KBM-7 (cell line): ENCODE data around the gene PWWP2B.
"Not testable (repeated sequence)": the region's sequence is repeated elsewhere in the genome, so short reads cannot be mapped to it uniquely, and the experiment has no call there.

Experiments
- DNase-seq: peaks from one replicate; pipeline ENCODE4 v3.0.0-alpha.2; 2015
- in situ Hi-C: fragments of 300-500 bp; cut with MboI; formaldehyde crosslinking; loops from 2 replicates; pipeline ENCODE4 v1.14.3; 2020; ENCODE audit warnings: low sequenced_read_pairs, low pct_unique_long_range_greater_than_20kb, mixed read lengths

Gene PWWP2B

DNA sequence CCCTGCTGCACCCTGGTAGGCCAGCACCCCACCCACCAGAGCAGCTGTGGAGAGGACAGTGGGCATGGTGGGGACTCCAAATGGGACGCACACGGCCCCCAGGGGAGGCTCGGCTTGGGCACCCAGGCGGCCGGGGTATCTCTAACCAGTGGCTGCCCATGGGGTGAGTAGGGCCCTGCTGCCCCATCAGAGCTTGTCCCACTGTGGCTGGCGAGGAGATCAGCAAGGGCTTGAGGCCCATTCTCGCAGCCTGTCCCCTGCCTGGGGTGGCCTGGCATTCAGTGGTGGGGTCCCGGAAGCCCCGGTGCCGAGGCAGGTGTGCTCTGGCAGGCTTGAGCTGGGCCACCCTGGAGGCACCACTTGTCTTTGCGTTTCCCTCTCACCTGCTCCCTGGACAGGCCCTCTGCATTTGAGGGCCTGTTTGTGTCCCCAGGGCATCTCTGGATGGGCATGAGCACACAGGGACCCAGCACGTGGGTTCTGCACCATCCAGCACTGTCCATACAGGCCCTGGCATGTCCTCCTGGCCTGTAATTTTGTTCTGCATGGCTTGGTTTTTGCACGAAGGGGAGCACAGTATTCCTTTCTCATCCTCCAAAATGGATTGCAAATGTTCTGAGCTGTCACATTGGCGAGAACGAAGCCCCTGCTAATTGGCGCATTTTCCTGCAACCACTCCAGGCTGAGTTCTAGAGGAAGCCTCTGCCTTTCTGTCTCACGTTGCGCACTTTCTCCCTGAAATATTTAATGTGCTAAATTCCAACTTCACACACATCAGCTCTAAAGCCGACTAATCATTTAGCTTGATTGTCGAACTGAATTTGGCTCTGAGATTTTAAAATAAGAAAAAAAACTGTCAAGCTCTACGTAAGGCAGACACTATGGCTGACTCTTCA lies 27.2 kb downstream of the PWWP2B start:
- DNase-seq = no peak
- in situ Hi-C loops = no loop called here

DNA sequence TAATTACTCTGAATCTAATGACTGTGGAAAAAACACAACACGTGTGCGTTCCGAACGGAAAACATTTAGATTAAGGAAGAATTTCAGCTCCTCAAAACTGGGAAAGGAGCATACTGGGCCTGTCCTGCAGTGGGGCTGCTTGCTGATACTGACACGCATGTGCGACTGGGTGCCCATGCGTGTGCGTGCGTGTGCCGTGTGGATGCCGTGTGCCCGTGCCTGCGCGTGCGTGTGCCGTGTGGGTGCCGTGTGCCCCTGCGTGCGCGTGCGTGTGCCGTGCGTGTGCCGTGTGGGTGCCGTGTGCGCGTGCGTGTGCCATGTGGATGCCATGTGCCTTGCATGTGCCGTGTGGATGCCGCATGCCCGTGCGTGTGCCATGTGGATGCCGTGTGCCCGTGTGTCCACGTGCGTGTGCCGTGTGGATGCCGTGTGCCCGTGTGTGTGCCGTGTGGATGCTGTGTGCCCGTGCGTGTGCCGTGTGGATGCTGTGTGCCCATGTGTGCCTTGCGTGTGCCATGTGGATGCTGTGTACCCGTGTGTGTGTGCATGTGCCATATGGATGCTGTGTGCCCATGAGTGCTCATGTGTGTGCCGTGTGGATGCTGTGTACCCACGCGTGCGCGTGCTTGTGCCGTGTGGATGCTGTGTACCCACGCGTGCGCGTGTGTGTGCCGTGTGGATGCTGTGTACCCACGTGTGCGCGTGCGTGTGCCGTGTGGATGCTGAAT lies 28.2 kb downstream of the PWWP2B start:
- in situ Hi-C loops = no loop called here
- no peak for DNase-seq

DNA sequence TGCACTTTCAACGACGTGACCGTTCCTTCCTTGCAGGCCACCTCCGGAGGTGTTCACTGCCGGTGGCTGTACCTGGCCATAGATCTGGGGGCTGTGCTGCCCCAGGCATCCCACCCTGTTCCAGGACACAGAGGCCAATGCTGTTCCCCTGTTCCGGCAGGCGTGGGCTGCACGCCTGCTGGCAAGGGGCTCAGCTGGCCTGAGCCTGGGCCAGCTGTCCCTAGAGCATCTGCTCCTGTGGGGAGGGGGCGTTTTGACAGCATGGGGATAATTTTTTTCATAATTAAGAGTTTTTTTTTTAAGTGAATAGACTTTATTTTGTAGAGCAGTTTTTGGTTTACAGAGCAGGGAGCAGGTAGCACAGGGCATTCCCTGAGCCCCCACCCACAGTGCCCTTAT lies 28.8 kb downstream of the PWWP2B start:
- in situ Hi-C loops = no loop called here
- DNase-seq = no peak

DNA sequence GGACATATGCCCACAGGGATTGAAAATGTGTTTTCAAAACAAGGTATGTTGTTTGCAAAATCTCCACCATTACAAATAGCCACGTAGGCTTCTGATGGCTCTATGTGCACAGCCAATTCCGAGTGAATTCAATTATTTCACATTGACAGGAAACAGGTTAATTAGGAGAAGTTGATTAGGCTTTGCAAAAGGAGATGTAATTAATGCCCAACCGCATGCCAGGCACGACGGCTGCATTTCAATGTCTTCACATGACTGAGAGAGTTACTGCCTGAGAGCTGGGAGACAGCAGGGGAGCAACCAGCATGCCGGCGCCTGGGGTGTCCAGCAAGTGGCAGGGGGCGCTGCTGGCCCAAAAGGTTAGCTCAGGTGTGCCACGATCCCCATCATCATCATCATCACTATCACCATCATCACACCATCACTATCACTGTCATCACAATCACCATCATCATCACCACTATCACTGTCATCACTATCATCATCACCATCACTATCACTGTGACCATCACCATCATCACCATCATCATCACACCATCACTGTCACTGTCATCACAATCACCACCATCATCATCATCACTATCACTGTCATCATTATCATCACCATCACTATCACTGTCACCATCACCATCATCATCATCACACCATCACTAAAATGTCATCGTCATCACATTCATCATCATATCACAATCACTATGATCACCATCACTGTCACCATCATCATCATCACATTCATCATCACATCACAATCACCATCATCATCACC lies 30.2 kb downstream of the PWWP2B start:
- in situ Hi-C loops = no loop called here
- no peak for DNase-seq

DNA sequence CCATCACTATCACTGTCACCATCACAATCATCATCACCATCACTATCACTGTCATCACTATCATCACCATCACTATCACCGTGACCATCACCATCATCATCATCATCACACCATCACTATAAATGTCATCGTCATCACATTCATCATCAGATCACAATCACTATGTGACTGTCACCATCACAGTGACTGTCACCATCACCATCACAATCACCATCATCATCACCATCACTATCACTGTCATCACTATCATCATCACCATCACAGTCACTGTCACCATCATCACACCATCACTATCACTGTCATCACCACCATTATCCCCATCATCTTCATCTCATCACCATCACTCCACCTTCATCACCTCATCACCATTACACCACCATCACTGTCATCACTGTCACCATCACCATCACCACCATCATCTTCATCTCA lies 31.0 kb downstream of the PWWP2B start:
- in situ Hi-C loops = no loop called here
- DNase-seq = no peak

DNA sequence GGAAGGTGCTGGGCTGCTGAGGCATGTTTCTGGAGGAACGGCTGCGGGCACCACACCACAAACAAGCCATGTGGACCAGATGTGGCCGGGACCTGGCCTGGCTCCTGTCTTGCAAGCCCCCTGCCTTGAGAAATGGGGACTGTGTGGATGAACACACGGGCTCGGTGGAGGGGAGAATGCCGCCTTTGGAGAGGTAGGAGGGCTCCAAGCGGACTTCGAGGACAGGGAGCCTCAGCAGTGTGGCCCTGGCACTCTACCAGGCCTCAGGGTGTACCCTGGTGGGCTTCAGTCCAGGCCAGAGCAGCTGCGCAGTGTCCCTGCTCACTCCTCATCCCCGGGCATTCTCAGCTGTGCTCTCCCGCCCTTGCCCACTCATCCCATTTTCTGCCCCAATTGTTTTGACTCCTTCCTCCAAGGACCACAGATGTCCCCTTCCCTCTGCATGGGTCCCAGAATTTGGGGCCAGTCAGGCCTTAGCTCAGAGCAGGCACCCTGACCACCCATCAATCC lies 31.5 kb downstream of the PWWP2B start:
- no peak for DNase-seq
- in situ Hi-C loops = no loop called here

DNA sequence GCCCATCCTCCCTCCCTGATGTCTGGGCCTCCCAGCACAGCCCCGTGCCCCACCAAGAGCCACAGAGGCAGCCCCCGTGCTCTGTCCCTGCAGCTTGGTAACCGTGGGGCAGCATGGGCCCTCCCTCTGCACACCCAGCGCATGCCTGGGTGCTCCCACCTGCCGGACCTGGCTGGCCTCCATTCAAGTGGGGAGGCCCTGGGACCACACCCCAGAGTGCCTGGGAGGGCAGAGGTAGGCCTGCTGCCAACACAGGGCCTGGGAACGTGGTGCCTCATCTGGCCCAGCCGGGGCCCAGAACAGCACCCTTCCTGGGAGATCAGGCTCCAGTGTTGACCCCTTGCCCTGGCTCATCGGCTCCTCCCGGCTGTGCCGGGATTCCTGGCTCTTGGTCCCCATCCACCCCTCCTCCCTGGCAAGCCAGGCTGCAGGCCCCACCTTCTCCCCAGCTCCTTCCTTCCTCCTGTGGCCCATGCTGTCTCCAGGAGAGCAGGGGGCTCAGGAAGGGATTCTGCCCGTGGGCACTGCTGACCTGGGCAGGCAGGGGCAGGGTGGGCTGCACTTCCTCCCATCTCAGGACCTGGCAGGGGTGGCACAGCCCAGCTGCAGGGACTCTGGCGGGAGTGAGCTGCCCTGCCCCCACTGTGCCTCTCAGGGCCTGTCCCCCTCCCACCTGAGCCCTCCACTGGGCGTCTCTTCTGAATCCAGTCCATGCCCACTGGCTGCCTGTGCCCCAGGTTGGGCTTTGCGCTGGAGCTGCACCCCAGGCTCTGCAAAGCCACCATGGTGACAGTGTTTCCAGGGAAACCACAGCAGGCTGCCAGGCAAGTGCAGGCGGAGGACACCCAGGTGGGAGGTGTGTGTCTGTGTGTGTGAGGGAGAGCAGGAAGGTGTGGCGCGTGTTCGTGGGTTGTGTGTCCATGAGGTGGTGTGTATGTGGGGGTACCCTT lies 32.6 kb downstream of the PWWP2B start:
- DNase-seq = no peak
- in situ Hi-C loops = no loop called here

DNA sequence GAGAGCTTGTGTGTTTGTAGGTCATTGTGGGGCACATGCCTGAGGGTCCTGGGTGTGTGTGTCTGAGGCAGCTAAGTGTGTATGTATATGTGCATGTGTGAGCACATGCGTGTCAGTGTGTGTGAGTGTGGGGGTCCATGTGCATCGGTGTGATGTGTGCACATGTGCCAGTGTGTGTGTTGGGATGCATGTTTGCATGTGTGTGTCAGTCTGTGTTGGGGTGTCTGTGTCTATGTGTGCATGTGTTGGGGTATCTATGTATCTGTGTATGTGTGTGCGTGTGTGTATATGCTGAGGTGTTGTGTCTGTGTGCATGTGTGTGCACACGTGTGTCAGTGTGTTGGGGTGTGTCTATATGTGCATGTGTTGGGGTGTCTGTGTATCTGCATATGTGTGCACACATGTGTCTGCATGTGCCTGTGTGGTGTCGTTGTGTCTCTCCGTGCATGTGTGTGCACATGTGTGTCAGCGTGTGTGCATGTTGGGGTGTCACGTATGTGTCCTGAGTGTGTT lies 33.3 kb downstream of the PWWP2B start:
- in situ Hi-C loops = no loop called here
- no peak for DNase-seq

DNA sequence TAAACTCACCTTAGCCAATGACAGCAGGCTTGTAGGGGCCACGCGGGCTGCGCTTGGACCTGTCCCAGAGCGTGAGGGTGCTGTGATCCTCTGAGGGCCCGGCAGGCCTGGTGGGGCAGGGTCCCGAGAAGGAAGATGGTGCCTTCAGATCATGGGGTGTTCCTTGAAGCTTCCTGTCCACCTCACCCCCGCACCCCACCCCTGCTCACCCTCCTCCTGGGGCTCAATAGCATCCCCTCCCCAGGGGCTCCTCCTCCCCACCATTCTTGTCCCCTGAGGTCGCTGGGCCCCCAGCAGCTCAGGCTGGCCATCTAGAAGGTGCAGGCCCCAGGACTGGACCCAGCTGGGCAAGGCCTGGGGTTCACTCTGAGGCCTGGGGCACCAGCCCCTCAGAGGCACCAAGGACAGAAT lies 33.9 kb downstream of the PWWP2B start:
- in situ Hi-C loops = no loop called here
- DNase-seq = no peak

DNA sequence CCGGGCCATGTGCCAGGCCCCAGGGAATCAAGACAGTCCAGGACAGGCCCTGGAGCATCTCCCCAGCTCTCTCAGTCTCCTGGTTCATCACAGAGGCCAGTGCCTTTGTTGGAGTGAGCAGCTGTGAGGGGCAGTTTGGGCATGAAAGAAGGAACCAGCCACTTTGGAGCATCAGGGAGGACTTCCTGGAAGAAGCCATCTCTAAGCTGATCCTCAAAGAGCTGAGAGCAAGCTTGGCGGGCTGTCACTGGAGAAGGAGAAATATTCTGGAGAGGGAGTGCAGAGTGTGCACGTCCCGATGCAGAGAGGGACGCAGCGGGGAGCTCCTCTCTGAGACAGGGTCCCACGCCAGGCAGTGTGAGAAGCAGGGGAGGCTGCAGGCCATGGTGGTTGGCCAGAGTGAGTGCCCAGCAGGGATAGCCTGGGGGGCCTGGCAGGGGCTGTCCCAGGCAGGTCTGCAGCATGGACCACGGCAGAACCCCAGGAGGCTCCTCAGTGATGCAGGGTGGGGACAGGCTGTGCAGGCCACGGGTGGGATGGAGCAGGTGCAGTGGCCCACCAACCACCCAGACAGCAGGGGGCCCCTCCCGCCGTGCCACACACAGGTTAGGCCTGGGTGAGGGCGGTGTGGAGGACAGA lies 34.7 kb downstream of the PWWP2B start:
- in situ Hi-C loops = no loop called here
- no peak for DNase-seq

DNA sequence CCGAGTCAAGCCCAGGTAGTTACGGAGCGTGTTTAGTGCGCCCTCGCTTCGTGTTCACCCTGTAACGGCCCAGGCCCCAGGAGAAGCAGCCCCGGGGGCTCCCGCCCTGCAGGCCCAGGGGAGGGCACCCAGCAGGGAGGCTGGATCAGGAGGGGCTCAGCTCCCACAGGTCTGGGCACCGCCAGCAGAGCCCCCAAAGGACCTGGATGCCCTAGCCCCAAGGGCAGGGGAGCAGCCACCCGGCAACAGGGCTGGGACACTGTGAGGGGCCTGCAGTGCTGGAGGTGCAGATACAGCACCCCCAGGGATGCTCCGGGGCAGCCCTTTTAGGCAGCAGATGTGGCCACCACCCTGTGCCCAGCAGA lies 35.2 kb downstream of the PWWP2B start:
- in situ Hi-C loops = no loop called here

DNA sequence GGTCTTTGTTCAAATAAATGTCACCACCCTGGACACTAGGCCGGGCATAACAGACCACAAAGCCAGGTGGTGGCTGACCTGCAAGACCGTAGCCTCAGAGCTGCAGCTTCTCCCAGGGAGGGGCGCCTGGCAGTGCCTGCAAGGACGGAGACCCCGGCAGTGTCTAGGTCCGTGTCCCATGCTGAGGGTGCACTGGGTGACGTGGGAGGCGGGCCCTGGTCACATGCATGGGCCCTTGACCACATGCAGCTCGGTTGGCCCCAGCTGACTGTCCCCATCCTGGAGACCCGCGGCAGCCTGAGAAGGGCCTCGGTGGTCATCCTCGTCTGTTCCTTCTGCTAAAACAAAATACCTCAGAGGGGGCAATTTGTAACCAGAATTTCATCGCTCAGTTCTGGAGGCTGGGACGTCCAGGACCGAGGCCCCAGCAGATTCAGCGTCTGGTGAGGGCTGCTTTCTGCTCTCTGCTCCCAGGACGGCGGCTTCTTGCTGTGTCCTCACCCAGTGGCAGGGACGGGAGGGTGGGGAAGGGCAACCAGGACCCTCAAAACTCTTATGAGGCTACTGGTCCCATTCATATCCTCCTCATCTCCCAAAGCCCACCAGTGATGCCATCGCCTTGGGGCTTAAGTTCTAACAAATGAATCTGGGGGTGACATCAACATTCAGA lies 36.8 kb downstream of the PWWP2B start:
- in situ Hi-C loops = no loop called here
- no peak for DNase-seq

More for the DNA sequence above, 35.2 kb downstream of the PWWP2B start:
- no peak for DNase-seq

DNA sequence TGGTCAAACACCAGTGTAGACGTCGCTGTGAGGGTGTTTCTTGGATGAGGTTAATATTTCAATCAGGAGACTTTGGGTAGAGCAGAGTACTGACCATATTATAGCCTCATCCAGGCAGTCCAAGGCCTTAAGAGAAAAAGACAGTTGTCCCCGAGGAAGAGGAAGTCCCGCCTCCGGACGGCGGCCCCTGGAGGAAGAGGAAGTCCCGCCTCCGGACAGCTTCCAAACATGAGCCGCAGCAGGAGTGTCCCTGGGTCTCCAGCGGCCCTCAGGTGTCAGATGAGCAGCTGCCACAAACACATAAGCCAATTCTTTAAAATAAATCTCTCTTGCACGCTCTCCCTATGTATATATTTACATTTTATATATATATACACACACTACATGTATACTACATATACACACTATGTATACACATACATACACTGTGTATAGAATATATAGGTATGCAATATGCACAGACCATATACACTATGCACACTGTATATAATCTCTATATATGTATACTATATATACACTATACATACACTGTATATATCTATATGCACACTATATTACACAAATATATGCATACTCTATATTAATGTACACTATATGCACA lies 37.5 kb downstream of the PWWP2B start:
- DNase-seq = peak; percentile 85
- in situ Hi-C loops = no loop called here

DNA sequence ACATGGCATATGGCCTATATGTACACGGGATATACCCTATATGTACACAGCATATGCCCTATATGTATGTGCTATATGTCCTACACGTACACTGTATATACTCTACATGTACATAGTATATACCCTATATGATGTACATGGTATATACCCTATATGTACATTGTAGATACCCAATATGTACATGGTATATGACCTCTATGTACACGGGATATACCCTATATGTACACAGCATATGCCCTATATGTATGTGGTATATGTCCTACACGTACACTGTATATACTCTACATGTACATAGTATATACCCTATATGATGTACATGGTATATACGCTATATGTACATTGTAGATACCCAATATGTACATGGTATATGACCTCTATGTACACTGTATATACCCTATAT lies 38.3 kb downstream of the PWWP2B start:
- in situ Hi-C loops = not testable (repeated sequence)

DNA sequence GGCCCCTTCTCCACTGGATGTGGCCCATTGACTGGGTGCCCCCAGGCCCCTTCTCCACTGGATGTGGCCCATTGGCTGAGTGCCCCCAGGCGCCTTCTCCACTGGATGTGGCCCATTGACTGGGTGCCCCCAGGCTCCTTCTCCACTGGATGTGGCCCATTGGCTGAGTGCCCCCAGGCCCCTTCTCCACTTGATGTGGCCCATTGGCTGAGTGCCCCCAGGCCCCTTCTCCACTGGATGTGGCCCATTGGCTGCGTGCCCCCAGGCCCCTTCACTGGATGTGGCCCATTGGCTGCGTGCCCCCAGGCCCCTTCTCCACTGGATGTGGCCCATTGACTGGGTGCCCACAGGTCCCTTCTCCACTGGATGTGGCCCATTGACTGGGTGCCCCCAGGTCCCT lies 39.1 kb downstream of the PWWP2B start:
- DNase-seq, in situ Hi-C loops: not testable (repeated sequence)

More for the DNA sequence above, 38.3 kb downstream of the PWWP2B start:
- DNase-seq = not testable (repeated sequence)

DNA sequence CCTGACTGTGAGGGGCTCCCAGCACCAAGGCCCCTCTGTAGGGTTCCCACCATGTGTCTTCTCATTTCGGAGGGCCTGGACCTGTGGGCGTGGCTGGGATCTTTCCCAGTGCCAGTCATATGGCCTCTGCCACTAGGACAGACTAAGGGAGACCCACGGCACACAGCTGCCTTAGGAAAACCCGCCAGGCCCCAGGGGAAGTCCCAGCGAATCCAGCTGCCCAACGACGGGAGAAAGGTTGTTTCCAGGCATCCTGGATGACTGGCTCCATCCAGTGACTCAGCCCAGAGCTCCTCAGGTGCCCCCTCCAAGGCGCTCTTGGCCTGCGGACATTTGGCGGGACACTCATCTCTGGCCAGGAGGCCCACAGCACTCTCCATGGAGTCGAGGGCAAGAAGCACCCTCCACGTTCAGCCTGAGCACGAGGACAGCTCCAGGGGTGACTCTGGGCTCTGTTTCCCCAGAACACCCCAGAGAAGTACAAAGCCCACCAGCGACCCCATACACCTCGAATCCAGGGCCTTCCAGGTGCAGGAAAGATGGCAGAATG lies 39.9 kb downstream of the PWWP2B start:
- DNase-seq = no peak
- in situ Hi-C loops = no loop called here

DNA sequence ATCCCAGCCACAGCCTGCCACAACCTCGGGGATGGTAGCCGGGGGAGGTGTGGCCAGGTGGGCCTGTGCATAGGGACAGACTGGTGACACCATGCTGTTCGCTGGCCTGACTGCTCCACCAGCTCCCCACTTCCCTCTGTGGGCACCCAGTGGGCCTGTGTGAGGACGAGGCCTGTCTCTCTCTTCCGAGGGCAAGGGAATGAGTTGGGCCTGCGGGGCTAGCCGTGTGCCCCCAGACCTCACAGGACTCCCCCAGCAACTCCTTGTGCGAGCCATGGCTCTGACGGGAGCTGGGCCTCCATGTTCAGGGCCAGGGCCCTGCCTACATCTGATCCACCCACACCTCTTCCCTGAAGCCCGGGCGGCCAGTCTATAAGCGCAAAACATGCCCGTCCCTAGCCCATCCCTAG lies 40.5 kb downstream of the PWWP2B start:
- no peak for DNase-seq
- in situ Hi-C loops = no loop called here
